Smooth muscle cell (in vitro differentiated cells): ENCODE measurements around the gene PSMD2. TPM values are rescaled to one million over a fixed set of nuclear protein-coding genes. Genes with fewer than 3 reads are reported as not detected.
A peak's percentile ranks its signal among the peaks of the same experiment; 100 is the strongest.
"Not testable (repeated sequence)": the region's sequence is repeated elsewhere in the genome, so short reads cannot be mapped to it uniquely, and the experiment has no call there.

Experiments used
- DNase-seq: peaks from one replicate; lab custom pipeline; 2025; ENCODE audit not compliant: unreplicated experiment; lab: John Stamatoyannopoulos, UW
- H2AFZ ChIP-seq: fragments of 200-600 bp; sonication (generic); 2 replicates; pipeline ENCODE4 v1.6.0; 2016; ENCODE audit warnings: antibody characterized with exemption, low read depth, mild to moderate bottlenecking
- H3F3A ChIP-seq: fragments of 200-600 bp; sonication (generic); 2 replicates; pipeline ENCODE4 v1.6.0; 2017; ENCODE audit warnings: antibody characterized with exemption, low read depth
- H3K27ac ChIP-seq: fragments of 200-600 bp; sonication (generic); 2 replicates; pipeline ENCODE4 v1.5.1; 2016; ENCODE audit warnings: low read depth, mild to moderate bottlenecking
- H3K27me3 ChIP-seq: fragments of 200-600 bp; sonication (generic); 2 replicates; pipeline ENCODE4 v1.6.1; 2016; ENCODE audit warnings: low read depth, mild to moderate bottlenecking
- H3K36me3 ChIP-seq: fragments of 200-600 bp; sonication (generic); 2 replicates; pipeline ENCODE4 v1.5.1; 2016; ENCODE audit warnings: low read depth
- H3K4me1 ChIP-seq: fragments of 200-600 bp; sonication (generic); 2 replicates; pipeline ENCODE4 v1.5.1; 2016; ENCODE audit warnings: low read depth
- H3K4me2 ChIP-seq: fragments of 200-600 bp; sonication (generic); 2 replicates; pipeline ENCODE4 v1.6.0; 2016; ENCODE audit warnings: mild to moderate bottlenecking
- H3K4me3 ChIP-seq: fragments of 200-600 bp; sonication (generic); 2 replicates; pipeline ENCODE4 v1.5.1; 2016; ENCODE audit warnings: mild to moderate bottlenecking
- H3K79me2 ChIP-seq: fragments of 200-600 bp; sonication (generic); 2 replicates; pipeline ENCODE4 v1.6.0; 2016; ENCODE audit warnings: low read depth, mild to moderate bottlenecking
- H3K9ac ChIP-seq: fragments of 200-600 bp; sonication (generic); 2 replicates; pipeline ENCODE4 v1.6.0; 2016; ENCODE audit warnings: low read depth
- H3K9me3 ChIP-seq: fragments of 200-600 bp; sonication (generic); replicated peaks from 2 replicates; pipeline ENCODE4 v1.5.1; 2016; ENCODE audit warnings: low read depth
- H4K20me1 ChIP-seq: fragments of 200-600 bp; sonication (generic); 2 replicates; pipeline ENCODE4 v1.6.0; 2016; ENCODE audit warnings: low read depth
- CTCF ChIP-seq: fragments of 200-600 bp; sonication (generic); IDR thresholded peaks from 2 replicates; pipeline ENCODE4 v1.5.1; 2017; ENCODE audit warnings: borderline replicate concordance, mild to moderate bottlenecking, antibody characterized with exemption; ENCODE audit not compliant: insufficient read depth, poor library complexity, severe bottlenecking
- WGBS: methylation state at CpG from one replicate; pipeline ENCODE4 v1.1.7; 2016; ENCODE audit warnings: low lambda C conversion rate; 5-methylcytosine and 5-hydroxymethylcytosine counted together
- polyA plus RNA-seq: library from polyadenylated mRNA; unstranded; fragments of >200 nt; fragmentation: Nextera tagmentation; extraction: Ambion mirVana; gene quantifications from 2 replicates; pipeline ENCODE4 v1.2.1, GENCODE V29; 2016
- total RNA-seq: library from RNA; depleted of rRNA; stranded (reverse); fragments of >200 nt; gene quantifications from 2 replicates; pipeline ENCODE4 v1.2.3, GENCODE V29; 2014

PSMD2 gene
- total and polyA plus RNA-seq, 2 experiments from 2014 or later: 315 to 356 TPM

- DNase-seq: peak; percentile 32
- Histone ChIP-seq H3K79me2 (peaks cover 15% of the 10 kb centered on the region), H4K20me1 (peaks cover 69% of the 10 kb centered on the region), H3K9me3 (no peaks in the 10 kb centered on the region), H3F3A (peaks cover 8% of the 10 kb centered on the region), H2AFZ (no peak overlapping the region), H3K27ac (peak overlapping the region; percentile 28), H3K4me2 (peak overlapping the region; percentile 70), H3K4me1 (peaks cover 19% of the 10 kb centered on the region), H3K27me3 (no peaks in the 10 kb centered on the region), H3K9ac (peak overlapping the region; percentile 8), H3K4me3 (no peak overlapping the region), H3K36me3 (no peaks in the 10 kb centered on the region)
- no peak for TF ChIP-seq CTCF
- 30% methylated on average over 35 of the region's 37 CpGs for WGBS
Measured at GRCh38 chr3:184338511-184338945, 39.5 kb downstream of the PSMD2 start.

- peaks cover 19% of the 10 kb centered on the region for H3K4me1 ChIP-seq
- H3K4me3 ChIP-seq: no peak overlapping the region
- no peaks in the 10 kb centered on the region for H3K36me3 ChIP-seq
- H3K4me2 ChIP-seq: peak overlapping the region; percentile 70
- H2AFZ ChIP-seq: no peak overlapping the region
- peaks cover 3% of the 10 kb centered on the region for H3F3A ChIP-seq
- no peak overlapping the region for H3K9ac ChIP-seq
- H3K27ac ChIP-seq: peak overlapping the region; percentile 28
- 78% methylated on average over 8 of the region's 8 CpGs for whole genome bisulfite sequencing
- H3K79me2 ChIP-seq: peaks cover 15% of the 10 kb centered on the region
- H4K20me1 ChIP-seq: peaks cover 64% of the 10 kb centered on the region
- no peaks in the 10 kb centered on the region for H3K27me3 ChIP-seq
- no peaks in the 10 kb centered on the region for H3K9me3 ChIP-seq
- no peak for DNase-seq
- no peak for TF ChIP-seq CTCF
Measured at GRCh38 chr3:184339001-184339400, 40.0 kb downstream of the PSMD2 start.

- H3K4me3 ChIP-seq, H3F3A ChIP-seq, H3K36me3 ChIP-seq, H3K9me3 ChIP-seq, DNase-seq, H3K27me3 ChIP-seq, H3K4me2 ChIP-seq, H2AFZ ChIP-seq, H3K27ac ChIP-seq, H3K9ac ChIP-seq: not testable (repeated sequence)
- H3K79me2 ChIP-seq: peaks cover 15% of the 10 kb centered on the region
- H3K4me1 ChIP-seq: peaks cover 19% of the 10 kb centered on the region
- WGBS: 93% methylated on average over 19 of the region's 19 CpGs
- peaks cover 58% of the 10 kb centered on the region for H4K20me1 ChIP-seq
Measured at GRCh38 chr3:184339451-184340135, 40.6 kb downstream of the PSMD2 start.

GRCh38 chr3:184341925-184342324 is 42.9 kb downstream of the PSMD2 start:
- WGBS: 81% methylated on average over 7 of the region's 7 CpGs
- Histone ChIP-seq H3K27me3 (no peaks in the 10 kb centered on the region), H3K4me2 (no peak overlapping the region), H3K4me3 (no peak overlapping the region), H3K79me2 (peaks cover 15% of the 10 kb centered on the region), H2AFZ (no peak overlapping the region), H4K20me1 (peaks cover 55% of the 10 kb centered on the region), H3K9ac (no peak overlapping the region), H3K36me3 (no peaks in the 10 kb centered on the region), H3K27ac (no peak overlapping the region), H3F3A (peaks cover 3% of the 10 kb centered on the region), H3K4me1 (peaks cover 24% of the 10 kb centered on the region), H3K9me3 (no peaks in the 10 kb centered on the region)
- DNase-seq: no peak
- TF ChIP-seq CTCF: no peak
